Ovary (tissue), 3 donors: Measurements from ENCODE around the gene TRMO.

ENCODE experiments used
- CTCF ChIP-seq, 3 donors: fragments of 450-650 bp in 2 of 3; fragments of 200-600 bp in 1 of 3; IDR thresholded peaks; one replicate each; pipeline versions ENCODE4 v1.5.1 to v1.8.0; 2016 to 2022; ENCODE audit warnings: antibody characterized with exemption in 3 of 3, mild to moderate bottlenecking in 1 of 3
- EP300 ChIP-seq: sonication (generic); formaldehyde crosslinking; IDR thresholded peaks from one replicate; pipeline ENCODE4 v1.6.1; 2017; ENCODE audit warnings: antibody characterized with exemption
- POLR2A ChIP-seq: fragments of 450-650 bp; IDR thresholded peaks from one replicate; pipeline ENCODE4 v1.6.1; 2017; ENCODE audit warnings: antibody characterized with exemption, mild to moderate bottlenecking, moderate library complexity
- donor health status: DM: no; HTN: no; CAD: no.

GRCh38 chr9:97900103-97900737 lies 22.1 kb downstream of the TRMO start:
- no peak for TF ChIP-seq CTCF (IDR thresholded peaks at IDR 0.05)
- no peak for TF ChIP-seq POLR2A
- no peak for TF ChIP-seq EP300
